Astrocyte of the cerebellum (primary cell): Measurements from ENCODE around the gene DNAH17.

Experiments used
- DNase-seq: peaks from one replicate; pipeline ENCODE4 v3.0.0-alpha.2; 2011; ENCODE audit warnings: low read depth
- H3K4me3 ChIP-seq: 2 replicates; pipeline ENCODE4 v1.5.1; 2011; ENCODE audit warnings: mild to moderate bottlenecking, low read depth, low read length, moderate library complexity
- CTCF ChIP-seq: IDR thresholded peaks from 2 replicates; pipeline ENCODE4 v1.5.1; 2012; ENCODE audit warnings: low read length, low read depth, moderate library complexity, mild to moderate bottlenecking; ENCODE audit errors: missing control alignments
- in situ Hi-C: cut with HindIII; loops from 2 replicates; pipeline ENCODE4 v1.10.0; 2017; ENCODE audit warnings: low sequenced_read_pairs

DNAH17 gene

GRCh38 chr17:78621720-78622490, 44.7 kb upstream of the DNAH17 start:
- no peak for DNase-seq
- TF ChIP-seq CTCF = no peak
- in situ Hi-C loops = loop anchor here (25.0 kb wide), 1 partner anchor 135 kb away; no protein-coding TSS in a partner anchor
- H3K4me3 ChIP-seq = no peak overlapping the region

- TF ChIP-seq CTCF = no peak
- H3K4me3 ChIP-seq = no peak overlapping the region
- in situ Hi-C loops = loop anchor here (25.0 kb wide), 1 partner anchor 133 kb away; no protein-coding TSS in a partner anchor
- no peak for DNase-seq
Observed at GRCh38 chr17:78620099-78620498, 42.9 kb upstream of the DNAH17 start.

- no peak overlapping the region for H3K4me3 ChIP-seq
- in situ Hi-C loops = loop anchor here (25.0 kb wide), 1 partner anchor 132 kb away; no protein-coding TSS in a partner anchor
- no peak for TF ChIP-seq CTCF
- DNase-seq = no peak
Observed at GRCh38 chr17:78619334-78619733, 42.1 kb upstream of the DNAH17 start.

- no peak for DNase-seq
- TF ChIP-seq CTCF = no peak
- in situ Hi-C loops = loop anchor here (25.0 kb wide), 1 partner anchor 131 kb away; no protein-coding TSS in a partner anchor
Observed at GRCh38 chr17:78618264-78619066, 41.3 kb upstream of the DNAH17 start.

GRCh38 chr17:78617511-78618061, 40.4 kb upstream of the DNAH17 start:
- no peak for DNase-seq
- in situ Hi-C loops = loop anchor here (25.0 kb wide), 1 partner anchor 130 kb away; no protein-coding TSS in a partner anchor
- no peak for TF ChIP-seq CTCF
- H3K4me3 ChIP-seq = no peak overlapping the region

More at GRCh38 chr17:78618264-78619066, 41.3 kb upstream of the DNAH17 start:
- no peak overlapping the region for H3K4me3 ChIP-seq

GRCh38 chr17:78616946-78617345, 39.8 kb upstream of the DNAH17 start:
- in situ Hi-C loops = loop anchor here (25.0 kb wide), 1 partner anchor 130 kb away; no protein-coding TSS in a partner anchor
- DNase-seq = no peak
- no peak overlapping the region for H3K4me3 ChIP-seq
- no peak for TF ChIP-seq CTCF
